NOMO-1 treated with DMSO at 0.1 percent for 48 hours (cell line): ENCODE results near the gene SRGAP1.
"Not testable (repeated sequence)": the region's sequence is repeated elsewhere in the genome, so short reads cannot be mapped to it uniquely, and the experiment has no call there.

Experiments used
- DNase-seq: peaks from one replicate; lab custom pipeline; 2025; ENCODE audit not compliant: unreplicated experiment; lab: John Stamatoyannopoulos, UW

The SRGAP1 gene

DNA sequence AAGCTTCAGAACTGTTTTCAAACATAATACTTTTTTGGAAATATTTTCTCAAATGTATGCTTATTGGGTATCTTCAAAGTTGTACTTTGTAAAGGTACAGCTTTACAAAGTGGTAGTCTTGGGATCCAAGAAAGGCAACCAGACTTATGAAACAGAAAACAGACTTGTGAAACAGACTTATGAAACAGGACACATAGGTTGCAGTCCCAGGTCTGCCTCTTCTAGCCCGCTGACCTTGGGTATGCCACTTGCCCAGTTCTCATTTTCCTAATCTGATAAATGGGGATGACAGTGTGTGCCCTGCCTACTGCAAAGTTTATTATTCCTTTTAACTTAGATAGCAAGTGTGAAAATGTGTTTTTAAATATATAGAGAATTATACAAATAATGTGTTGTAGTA, 263.3 kb downstream of the SRGAP1 start:
- DNase-seq: no peak

DNA sequence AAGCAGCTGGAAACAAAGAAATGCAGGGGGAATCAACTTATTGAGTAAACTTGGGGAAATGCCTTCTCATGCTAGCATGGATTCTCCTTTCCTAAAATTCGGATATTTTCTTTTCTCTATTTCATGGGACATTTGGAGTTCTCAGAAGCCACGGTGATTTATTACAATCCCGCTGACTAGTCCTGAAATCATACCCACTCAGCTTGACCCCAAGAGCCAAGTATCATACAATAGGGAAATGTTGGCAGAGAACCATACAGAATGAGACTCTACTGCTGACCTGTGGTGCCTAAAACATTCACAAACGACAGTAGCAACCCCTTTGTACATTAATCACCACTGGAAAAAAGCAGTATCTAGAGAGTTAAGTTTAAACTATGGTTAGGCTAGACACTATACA, 265.2 kb downstream of the SRGAP1 start:
- DNase-seq: no peak

DNA sequence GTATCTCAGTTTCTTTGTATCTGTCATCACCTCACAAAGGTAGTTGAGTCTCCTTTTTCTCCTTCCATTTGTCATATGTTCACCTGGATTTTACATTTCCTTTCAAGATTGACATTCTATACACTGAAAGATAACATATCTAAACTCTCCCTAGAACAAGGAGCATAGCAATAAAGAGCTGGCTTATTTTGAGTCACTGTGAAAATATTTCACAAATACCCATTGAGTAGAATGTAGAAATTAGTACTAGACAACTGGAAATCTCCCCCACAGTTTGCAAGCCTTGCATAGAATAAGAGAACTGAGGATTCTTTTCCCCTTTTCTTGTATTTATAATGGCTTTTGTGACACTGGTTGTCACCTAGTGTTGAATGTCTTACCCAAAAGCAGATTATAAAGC, 266.4 kb downstream of the SRGAP1 start:
- DNase-seq: no peak

DNA sequence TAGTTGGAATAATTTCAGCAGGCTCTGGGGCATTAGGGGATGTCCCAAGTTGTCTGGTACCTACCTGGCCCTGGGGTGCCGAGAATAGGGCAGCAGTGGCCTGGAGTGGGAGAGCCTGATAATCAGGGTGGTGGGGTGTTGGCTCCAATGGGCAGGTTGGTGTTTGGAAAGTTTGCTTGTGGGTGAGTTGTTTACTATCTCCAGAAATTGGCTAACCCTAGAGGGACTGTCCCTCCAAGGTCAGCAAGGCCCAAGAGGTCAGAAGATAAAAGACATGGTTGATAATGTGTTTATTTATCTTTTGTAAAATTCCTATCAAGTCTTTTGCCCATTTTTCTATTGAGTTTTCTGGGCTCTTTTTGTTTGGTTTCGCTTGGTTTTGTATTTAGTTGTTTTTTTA, 272.5 kb downstream of the SRGAP1 start:
- DNase-seq: no peak

DNA sequence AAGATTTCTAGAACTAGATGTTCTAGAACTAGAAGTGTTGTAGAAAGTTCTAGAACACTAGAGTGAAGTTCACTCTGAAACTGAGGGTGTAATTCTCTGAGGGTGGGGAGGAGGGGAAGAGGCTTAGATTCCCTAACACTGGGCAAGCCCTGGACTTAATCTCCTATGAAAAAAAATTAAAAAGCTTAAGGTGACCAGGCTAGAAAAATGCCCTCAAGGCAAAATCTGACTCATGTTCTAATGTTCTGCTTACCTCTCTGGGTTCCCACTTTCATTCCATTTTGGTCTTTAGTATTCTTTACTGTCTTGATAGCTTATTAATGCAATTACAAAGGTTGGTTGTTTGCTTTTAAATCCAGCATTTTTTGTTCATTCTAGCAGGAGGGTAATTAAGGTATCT, 276.1 kb downstream of the SRGAP1 start:
- no peak for DNase-seq

DNA sequence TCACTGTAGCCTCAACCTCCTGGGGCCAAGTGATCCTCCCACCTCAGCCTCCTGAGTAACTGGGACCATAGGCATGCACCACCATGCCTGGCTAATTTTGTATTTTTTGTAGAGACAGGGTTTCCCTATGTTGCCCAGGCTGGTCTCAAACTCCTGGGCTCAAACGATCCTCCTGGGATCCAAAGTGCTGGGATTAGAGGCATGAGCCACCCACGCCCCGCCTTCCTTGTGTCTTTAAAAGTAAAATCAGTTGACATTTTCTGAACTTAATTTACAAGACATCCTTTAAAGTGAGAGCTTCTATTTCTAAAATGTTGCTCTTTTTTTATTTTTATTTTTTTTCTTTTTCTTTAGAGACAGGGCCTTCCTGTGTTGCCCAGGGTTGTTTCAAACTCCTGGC, 276.6 kb downstream of the SRGAP1 start:
- DNase-seq: not testable (repeated sequence)

DNA sequence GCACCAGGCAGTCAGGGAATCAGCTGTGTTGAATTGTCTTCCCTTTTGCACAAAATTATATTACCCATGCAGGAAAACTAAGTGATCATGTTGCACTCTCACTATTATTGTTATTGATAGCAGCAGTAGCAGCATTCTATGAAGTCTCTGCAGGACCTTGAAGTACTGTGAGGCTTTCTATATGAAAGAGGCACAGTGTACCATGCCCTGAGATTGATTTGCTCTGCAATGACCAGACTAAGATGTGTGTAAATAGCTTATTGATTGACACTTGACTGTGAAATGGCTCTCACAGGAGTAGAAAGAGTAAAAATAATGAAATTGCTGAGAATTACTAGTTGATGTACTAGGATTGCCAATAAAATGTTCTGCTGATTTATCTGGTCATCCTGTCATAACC, 277.7 kb downstream of the SRGAP1 start:
- no peak for DNase-seq

DNA sequence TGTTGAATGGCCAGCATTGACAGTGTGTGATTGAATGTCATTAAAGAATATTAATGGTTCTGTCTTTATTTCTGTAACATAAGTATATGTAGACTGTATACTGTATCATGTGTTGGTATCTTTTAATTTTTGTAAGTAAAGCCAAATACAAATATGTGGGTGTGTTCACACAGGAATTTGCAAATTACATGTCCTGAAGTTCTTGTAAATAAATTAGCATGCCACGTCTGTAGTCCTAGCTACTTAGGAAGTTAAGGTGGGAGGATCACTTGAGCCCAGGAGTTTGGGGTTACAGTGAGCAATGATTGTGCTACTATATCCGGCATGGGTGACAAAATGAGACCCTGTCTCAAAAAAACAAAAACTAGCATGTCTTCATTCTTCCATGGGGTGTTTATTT, 278.5 kb downstream of the SRGAP1 start:
- DNase-seq: no peak

DNA sequence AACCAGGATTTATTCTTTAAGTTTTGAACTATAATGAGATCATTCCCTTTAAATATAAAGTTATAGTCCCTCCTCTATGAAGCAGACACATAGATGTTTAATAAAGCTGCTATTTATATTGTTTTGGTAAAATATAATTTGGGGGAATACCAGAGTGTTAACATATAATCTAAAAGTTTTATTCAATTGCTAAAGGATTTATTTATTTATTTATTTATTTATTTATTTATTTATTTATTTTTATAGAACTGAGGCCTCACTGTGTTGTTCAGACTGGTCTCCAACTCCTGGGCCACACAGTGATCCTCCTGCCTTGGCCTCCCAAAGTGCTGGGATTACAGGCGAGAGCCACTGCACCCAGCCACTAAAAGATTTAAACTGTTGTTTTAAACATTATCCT, 278.9 kb downstream of the SRGAP1 start:
- no peak for DNase-seq

DNA sequence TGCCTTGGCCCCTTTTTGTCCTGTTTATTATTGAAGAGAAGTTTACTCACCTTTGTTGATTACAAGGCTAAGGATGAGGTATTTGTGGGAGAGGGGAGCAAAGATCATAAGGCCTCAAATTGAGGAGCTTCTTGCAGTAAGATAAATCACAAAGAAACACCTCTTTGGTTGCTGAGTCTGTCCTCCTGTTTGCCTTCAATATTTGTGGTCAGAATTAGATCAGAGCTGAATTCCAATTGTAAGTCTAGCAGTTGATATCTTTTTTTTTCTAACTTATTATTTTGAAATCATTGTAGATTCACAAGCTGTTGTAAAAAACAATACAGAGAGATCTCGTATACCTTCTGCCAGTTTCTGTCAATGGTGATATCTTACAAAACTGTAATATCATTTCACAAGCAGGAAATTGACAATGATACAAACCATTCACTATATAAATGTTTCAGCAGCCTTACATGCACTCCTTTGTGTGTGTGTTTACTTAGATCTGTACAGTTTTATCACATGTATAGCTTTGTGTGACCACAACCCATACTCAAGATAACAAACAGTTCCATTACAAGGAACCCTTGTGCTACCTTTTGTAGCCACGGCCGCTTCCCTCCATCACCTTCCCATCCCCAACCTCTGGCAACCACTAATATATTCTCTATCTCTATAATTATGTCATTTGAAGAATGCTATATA, 280.2 kb downstream of the SRGAP1 start:
- no peak for DNase-seq

DNA sequence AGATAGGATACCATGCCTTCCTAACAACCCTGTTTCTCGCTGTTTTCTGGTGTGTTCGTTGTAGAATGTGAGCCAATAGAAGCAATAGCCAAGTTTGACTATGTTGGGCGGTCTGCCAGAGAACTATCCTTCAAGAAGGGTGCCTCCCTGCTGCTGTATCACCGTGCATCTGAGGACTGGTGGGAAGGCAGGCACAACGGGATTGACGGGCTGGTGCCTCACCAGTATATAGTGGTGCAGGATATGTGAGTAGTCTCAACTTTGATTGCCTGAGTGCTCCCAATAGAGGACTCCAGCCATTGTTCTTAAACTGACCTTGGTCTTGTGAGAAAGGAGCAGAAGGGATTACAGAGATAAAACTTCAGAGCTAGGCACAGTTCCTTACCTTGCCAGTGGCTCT, 281.4 kb downstream of the SRGAP1 start:
- DNase-seq: no peak

DNA sequence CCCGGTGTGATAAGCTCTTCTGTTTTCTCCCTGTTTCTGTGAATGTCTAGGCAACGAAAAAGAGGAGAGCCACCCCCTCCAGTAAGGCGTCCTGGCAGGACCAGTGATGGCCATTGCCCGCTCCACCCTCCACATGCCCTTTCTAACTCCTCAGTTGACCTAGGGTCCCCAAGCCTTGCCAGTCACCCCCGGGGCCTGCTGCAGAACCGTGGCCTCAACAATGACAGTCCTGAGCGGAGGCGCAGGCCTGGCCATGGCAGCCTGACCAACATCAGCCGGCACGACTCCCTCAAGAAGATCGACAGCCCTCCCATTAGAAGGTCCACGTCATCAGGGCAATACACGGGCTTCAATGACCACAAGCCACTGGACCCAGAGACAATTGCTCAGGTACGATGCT, 283.3 kb downstream of the SRGAP1 start:
- no peak for DNase-seq

DNA sequence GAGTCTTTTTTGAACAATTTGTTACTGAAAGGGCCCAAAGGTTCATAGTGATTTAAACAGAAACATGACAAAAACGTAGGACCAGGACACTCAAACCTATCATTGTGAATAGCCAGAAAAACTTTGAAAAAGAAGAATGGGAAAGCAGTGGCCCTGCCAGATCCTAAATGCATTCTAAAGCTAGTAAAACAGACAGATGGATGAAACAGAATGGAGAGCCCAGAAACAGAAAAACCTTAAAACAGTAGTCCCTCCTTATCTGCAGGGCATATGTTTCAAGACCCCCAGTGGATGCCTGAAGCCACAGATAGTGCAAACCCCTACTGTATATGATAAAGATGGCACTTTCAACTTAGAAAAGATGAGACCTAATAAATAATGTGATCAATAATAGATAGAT, 283.9 kb downstream of the SRGAP1 start:
- DNase-seq: no peak

DNA sequence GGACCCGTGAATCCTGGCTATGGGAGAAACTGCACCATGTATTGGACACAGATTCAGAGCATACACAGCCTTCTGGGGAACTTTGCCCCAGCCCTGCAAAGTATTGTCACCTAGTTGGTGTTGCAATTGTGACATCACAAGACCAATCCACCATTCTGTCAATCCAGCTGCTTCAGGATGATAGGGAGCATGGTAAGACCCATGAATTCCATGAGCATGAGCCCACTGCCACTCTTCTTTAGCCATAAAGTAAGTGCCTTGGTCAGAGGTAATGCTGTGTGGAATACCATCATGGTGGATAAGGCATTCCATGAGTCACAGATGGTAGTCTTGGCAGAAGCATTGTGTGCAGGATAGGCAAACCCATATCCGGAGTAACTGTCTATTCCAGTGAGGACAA, 286.0 kb downstream of the SRGAP1 start:
- DNase-seq: not testable (repeated sequence)

DNA sequence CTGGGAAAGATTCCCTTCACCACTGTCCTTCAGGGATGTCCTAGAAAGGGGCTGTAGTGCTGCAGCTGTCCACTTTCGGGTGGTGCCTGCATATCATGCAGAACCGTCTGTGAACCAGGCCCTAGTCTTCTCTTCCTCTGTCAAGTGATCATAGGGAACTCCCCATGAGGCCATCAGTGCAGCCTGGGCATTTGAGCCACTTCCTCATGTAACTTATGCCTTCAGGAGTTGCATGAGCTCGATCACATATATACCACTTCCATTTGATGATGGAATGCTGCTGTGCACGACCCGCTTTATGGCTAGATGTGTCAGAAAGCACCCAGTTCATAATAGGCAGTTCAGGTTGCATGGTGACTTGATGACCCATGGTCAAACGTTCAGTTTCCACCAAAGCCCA, 287.0 kb downstream of the SRGAP1 start:
- not testable (repeated sequence) for DNase-seq

DNA sequence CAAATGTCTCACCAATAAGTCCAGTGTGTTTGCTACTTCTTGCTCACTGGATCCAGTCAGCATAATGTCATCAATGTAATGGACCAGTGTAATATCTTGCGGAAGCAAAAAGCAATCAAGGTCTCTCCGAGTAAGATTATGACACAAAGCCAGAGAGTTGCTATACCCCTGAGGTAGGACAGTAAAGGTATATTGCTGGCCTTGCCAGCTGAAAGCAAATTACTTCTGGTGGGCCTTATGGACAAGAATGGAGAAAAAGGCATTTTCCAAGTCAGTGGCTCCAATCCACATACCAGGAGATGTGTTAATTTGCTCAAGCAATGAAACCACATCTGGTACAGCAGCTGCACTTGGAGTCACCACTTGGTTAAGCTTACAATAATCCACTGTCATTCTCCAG, 288.2 kb downstream of the SRGAP1 start:
- DNase-seq: not testable (repeated sequence)

DNA sequence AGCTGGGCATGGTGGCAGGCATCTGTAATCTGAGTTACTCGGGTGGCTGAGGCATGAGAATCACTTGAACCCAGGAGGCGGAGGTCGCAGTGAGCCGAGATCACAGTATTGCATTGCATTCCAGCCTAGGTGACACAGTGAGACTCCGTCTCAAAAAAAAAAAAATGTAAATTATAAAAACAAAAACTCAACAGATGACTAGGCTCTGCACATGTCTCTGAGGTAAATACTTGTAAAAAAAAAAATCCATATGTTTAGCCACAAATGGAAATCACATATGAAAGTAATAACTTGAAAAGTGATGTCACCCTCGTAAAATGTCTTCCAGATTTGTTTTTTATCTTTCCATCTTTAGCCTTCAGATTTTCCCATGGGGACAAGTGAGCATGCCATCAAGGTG, 292.6 kb downstream of the SRGAP1 start:
- no peak for DNase-seq

DNA sequence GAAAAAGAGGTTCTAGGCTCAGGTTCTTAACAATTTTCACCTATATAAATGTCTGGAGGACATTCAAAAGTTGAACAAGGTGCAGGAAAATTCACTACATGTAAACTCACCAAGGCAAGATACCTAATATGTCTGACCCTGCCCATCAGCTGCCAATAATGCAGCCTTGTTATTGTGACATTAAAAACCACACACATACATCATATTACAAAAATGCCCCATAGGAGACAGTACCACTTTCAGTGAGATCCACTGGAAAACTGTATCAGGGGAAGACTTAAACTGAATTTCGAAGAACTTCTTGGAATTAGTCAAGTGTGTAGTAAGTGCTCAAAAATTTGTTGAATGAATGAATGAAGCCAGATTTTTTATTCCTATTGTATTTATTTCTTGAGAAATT, 294.5 kb downstream of the SRGAP1 start:
- DNase-seq: no peak

DNA sequence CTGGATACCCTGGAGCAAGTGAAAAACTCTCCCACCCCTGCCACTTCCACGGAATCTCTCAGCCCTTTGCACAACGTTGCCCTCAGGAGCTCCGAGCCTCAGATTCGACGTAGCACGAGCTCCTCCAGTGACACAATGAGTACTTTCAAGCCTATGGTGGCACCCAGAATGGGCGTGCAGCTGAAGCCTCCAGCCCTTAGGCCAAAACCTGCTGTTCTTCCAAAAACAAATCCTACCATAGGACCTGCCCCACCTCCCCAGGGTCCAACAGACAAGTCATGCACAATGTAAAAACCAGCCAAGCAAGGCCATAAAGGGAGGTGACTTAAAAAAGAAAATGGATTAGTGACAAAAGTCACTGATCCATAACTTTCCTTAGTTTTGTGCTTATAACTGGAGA, 297.9 kb downstream of the SRGAP1 start:
- DNase-seq: no peak

DNA sequence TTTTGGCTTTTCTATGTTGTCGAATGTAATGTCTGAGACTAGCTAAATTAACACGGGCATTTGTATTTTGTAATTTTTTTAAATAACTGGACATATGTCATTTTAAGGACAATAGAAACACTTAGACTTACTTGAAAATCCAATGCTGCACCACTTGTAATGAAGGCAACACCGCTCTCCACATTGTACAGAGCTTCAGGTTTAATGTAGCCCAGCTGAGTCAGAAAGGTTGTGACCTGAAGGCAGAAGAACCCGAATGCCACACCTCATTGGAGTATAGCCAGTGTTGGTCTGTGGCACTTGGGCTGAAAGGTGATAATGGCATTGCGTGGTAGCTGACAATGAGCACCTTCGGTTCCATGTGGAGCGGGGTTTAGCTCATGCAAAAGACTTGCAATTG, 298.3 kb downstream of the SRGAP1 start:
- no peak for DNase-seq

DNA sequence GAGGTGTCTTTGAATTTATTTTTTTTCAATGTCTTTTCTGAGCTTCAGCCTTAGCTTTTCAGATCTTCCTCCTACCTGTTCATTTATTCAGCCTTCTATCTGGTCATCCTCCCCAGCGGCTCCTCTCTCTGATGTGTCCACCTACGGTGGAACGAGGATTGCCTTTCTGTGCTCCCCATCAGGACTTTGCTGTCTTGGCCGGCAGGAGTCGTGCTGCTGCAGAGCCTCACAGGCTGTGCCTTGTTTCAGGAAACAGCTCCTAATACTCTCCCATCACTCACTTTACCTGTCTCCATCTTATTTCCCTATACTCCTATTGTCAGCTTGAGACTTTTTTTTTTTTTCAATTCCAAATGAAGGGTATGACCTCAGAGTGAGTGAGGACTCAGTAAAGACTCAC, 300.7 kb downstream of the SRGAP1 start:
- DNase-seq: no peak

DNA sequence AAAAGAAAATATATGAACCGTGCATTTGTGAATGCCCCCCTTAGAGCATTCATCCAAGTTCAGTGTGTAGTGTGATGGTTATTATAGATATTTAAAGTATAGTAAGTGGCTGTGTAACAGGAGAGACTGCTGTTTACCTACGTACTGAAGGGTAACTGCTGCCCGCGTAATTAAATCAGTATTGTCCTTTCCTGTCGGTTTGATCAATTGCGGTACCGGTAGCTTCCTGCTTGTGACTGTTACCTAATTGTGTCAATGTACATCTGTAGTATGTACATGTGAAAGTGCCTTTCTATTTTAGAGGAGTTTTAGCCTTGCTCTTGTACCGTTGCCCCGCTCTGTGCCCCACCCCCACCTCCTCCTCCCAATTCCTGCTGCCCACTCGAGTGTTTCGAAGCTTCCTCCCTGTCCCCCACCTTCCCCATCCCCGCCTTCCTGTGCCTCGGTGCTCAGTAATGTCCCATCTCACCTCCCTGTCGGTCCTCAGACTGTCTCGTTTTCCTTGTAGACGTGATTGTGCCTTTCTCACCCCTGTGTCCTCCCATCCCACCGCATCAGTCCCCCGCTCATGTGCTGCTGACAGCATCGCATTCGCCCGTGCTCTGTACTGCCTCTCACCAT, 302.6 kb downstream of the SRGAP1 start:
- no peak for DNase-seq

DNA sequence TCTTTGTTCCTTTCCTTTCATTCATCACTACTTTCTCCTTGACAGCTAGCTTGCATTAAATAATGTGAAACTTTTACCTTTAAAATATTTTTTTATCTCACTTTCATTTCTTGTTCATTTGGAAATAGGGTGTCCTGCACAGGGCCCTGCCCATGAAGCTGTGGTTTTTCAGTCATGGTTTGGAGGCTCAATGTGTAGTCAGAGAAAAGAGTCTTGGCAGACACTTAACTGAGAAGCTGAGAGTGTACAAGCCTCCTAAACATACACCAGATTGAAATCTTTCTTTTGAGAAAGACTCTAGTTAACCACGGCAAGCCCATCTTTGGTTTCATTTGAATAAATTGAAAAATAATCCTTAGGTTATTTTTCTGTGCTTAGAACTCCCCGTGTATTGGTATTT, 303.4 kb downstream of the SRGAP1 start:
- DNase-seq: no peak
